GM19023 (cell line): Measurements from ENCODE around the gene METTL15.
"Not testable (repeated sequence)": the region's sequence is repeated elsewhere in the genome, so short reads cannot be mapped to it uniquely, and the experiment has no call there.

Source experiments
- ATAC-seq: cut with Tn5 transposase; IDR thresholded peaks from one replicate; pipeline ENCODE4 v1.9.1; 2021; ENCODE audit warnings: mild to moderate bottlenecking, moderate library complexity; ENCODE audit not compliant: unreplicated experiment

Gene METTL15, protein sequence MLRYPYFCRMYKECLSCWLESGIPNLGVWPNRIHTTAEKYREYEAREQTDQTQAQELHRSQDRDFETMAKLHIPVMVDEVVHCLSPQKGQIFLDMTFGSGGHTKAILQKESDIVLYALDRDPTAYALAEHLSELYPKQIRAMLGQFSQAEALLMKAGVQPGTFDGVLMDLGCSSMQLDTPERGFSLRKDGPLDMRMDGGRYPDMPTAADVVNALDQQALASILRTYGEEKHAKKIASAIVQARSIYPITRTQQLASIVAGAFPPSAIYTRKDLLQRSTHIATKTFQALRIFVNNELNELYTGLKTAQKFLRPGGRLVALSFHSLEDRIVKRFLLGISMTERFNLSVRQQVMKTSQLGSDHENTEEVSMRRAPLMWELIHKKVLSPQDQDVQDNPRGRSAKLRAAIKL

DNA sequence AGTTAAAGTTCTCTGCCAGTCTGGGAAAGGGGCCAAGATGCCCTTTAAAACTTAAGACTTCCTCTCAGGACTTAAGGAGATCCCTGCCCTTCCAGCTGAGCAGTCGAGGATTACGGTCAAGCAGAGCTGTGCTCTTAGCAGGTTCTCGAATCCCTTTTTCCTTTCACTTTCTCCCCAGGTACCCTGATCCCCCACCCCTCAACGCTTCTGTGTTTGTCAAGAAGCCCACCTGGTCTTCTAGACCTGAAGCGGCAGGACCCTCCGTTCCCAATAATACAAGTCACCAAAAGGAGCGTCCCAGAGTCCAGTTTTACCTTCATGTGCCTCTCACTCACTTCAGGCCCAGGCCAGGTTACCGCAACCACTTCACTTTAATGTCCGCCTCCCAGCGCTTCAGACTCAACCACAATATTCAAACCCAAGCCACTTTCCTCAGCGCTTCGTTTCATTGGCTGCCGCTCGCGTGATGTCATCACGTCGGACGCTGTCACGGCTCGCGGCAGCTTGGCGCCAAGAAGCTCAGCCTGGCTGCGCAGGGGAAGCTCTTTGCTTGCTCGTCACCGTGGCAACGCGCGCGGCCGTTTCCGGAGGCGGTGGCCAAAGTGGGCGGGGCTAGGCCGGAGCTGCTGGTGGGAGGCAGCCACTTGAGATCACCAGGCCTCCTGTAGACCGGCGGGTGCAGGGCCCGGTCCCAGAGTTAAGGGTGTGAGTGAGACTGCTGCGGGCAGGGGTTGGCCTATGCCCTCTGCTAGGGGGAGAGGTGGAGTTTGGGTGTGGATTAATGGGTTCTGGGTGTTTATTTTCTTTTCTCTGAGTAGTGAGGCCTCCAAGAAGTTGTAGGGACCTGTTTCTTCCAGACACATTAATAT lies at the start of gene METTL15, which contains the start of gene KIF18A:
TSS of gene METTL15 (plus strand) at position 639 of the 869 bp plus-strand sequence. CDS start 4,947 bp downstream, outside the sequence.
TSS of gene KIF18A (minus strand) at position 407 of the 869 bp plus-strand sequence. CDS start 10,209 bp downstream, outside the sequence.
- ATAC-seq, result peak; percentile 96

DNA sequence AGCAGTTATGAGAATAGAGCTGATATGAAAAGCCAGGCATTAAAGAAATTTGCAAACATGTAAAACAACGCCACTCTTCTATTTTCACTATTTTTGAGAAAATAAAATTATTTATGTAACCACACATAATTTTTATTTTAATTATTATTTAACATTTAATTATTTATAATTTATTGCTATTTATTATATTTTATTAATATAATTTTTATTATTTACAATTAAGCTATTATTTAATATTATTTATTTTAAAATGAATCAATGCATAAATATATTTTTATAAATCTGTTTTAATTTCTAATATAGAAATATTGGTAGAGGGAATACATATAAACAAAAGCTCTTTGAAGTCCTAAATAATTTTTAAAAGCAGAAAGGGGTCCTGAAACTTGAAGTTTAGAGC lies 36.9 kb upstream of the METTL15 start:
- ATAC-seq, result no peak

DNA sequence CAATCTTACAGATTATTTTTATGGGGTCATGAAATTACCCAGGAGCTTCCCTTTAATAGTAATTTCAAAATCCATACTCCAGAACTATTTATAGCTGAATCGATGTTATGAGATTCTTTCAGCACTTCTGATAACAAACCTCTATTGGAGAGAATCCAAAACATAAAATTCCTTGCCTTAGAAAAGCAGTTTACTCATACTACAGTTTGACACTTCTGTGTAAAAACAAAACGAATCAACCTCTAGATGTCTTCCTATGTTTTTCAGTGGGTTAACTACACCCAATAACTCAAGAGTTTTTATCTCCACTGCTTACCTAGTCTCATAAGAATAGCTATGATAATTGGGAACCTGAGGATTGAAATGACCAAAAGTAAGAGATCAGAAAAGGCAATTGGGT lies 35.9 kb upstream of the METTL15 start:
- no peak for ATAC-seq

DNA sequence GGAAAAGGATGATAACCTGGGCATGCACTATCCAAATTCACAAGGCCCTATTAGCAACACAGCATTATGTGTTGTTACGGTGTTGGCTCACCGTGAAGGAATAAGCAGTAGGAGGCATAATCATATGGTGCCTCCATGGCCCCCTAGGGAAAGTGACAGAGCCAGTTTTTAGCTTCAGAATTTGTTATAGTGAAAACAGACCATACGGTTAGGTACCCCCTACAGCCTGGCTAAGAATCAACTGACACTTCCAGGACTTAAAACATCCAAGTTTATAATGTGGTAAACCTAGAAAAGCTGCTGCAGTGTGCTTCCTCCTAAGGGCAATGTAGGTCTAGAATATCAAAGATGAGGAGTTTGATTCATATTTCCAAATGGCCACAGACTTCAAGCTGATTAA lies 30.7 kb upstream of the METTL15 start:
- ATAC-seq, result no peak

DNA sequence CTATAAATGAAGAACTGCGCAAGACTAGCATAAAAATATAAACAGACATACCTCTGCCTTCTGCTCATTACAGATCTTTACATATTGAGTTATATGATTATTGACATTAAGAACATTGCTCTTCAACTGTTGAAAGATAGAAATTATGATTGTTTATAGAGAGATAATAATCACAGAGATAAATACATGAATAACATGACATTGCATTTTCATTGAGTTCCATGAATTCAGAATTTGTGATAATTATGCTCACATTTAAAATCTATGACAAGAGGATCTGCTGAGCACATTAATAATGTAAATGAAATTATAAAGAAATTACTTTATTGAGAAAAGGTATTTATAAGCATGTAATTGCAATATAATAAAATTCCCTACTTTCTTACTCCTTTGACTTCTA lies 25.1 kb upstream of the METTL15 start:
- no peak for ATAC-seq

DNA sequence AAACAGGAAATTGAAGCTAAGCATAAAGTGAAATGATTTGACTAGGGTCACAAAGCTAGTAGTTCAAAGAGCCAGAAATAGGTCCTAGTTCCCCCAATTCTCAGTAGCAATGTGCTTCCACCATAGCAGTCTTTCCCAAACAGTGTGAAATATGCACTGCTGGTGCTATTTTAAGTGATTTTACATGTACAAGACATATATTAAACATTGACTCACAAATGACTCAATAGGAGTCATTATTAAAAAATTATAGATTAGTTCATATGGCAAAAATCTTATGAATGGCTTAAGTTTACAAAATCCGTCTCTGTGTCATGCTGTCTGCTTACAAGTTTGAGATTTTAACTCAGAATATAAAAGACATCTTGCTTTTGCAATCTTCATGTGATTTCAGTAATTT lies 21.6 kb upstream of the METTL15 start:
- no peak for ATAC-seq

DNA sequence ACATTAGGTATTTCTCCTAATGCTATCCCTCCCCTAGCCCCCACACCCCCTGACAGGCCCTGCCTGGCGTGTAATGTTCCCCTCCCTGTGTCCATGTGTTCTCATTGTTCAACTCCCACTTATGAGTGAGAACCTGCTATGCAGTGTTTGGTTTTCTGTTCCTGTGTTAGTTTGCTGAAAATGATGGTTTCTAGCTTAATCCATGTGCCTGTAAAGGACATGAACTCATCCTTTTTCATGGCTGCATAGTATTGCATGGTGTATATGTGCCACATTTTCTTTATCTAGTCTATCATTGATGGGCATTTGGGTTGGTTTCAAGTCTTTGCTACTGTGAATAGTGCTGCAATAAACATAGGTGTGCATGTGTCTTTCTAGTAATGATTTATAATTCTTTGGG lies 21.0 kb upstream of the METTL15 start:
- not testable (repeated sequence) for ATAC-seq

DNA sequence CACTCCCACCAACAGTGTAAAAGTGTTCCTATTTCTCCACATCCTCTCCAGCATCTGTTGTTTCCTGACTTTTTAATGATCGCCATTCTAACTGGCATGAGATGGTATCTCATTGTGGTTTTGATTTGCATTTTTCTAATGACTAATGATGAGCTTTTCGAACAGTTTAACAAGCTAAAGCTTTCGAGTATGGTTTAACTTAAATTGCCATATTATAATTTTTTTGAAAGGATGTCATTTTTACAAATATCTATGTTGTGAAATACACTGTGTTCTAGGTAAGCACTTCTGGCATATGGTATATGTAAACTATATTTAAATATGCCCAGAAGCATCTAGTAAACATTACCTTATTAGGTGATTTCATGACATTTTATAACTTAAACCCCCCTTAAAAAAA lies 20.5 kb upstream of the METTL15 start:
- not testable (repeated sequence) for ATAC-seq

DNA sequence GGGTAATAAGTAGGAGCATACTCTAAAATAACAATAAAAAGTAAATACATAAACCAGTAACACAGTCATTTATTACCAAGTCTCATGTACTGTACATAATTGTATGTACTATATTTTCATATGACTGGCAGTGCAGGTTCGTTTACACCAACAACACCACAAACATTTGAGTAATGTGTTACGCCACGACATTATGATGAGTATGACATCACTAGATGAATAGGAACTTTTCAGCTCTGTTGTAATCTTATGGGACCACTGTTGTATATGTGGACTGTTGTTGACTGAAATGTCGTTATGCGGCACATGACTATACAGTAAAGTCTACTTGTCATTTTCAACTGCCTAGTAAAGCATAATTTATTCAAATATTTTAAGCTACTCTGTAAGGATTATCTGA lies 18.8 kb upstream of the METTL15 start:
- ATAC-seq, result no peak

DNA sequence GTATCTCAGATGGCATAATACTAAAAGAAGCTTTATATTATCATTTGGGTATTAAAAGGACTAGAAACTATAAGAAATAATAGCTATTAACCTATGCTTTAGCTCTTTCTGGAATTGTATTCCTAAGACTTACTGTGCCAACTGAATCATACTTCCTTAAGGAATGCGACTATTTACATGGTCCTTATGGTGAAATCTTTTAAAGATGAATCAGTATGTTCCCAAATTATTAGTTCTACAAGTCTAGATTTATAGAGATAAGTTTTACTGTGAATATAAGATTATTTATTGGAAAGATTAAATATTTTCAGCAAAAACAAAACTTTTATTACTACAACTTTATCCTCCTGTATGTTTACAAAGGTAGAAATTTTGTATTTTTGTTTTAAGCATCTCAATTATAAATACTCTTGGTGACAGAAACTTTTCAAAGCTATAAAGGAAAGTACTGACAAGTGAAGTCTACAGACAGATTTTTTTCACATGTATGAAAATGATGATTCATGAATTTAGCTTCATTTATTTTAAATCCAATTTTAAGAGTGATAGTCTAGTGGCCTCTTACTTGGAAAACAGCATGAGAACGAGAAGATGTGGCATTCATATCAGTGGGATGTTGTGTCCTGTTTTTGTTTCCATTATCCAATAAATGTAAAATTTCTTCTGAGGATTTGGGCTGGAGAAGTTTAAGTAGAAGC lies 18.0 kb upstream of the METTL15 start:
- no peak for ATAC-seq

DNA sequence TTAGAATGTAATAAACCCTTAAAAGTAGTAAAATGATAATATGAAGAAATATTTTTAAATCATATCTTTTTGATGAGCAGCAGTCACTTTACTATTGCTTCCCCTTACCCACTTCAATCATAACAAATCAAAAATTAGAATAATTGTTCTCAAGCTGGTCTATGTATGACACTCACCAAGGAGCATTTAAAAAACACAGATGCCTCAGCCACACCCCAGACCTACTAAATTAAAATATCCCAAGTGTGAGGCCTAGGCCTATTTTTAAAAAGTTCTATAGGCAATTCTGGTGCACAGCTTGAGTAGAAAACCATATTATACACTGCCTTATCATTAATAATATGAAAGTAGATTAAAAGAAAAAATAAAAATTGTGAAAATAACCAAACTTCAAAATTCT lies 15.4 kb upstream of the METTL15 start:
- no peak for ATAC-seq

DNA sequence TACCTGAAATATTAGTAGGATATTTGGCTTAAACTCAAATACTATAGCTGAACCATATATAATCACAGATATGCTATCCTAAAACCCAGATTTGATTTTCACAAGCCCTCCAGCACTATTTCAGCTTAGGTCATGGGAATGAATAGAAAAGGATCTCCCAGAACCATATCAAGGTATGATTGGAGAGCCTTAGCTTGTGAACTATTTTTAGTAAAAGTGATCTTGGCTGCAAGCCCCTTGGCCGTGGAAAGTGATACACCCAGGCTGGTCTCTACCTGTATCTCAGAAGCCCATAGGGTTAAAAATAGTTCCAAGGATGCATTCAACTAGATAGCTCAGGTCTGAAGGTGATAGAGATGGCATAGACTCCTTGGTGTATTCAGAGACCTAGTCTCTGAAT lies 9.9 kb upstream of the METTL15 start:
- ATAC-seq, result no peak

DNA sequence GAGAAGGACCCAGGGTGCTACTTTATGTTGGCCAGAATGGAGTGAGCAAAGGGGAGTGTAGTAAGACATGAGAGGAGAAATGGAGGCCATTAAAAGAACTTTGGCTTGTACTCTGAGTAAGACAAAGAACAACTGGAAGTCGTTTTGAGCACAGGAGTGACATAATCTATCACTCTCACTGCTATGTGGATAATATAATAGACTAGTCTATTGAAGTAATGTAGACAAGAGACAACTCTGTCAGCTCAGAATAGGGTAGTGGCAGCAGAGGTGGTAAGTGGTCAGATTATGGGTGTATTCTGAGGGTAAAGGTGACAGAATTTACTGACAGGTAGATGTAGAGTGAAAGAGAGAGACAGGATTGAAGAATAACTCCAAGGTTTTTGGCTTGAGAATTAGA lies 8.5 kb upstream of the METTL15 start:
- no peak for ATAC-seq

DNA sequence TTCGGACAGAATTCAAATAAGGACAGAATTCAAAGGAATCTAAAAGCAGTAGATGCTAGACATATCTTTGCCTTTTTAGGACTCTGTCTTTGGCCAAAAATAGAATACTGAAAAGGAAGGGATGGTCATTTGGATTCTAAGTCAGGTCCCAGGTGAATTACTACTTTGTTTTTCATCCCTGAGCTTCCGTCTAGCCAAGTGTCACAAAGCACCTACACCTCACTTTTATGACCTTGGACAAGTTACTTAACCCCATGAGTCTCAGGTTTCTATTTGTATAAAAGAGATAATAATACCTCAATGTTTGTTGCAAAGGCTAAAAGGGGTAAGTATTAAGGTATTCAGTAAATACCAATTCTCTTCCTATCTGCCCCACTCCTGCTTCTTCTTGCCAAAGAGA lies 7.5 kb upstream of the METTL15 start:
- no peak for ATAC-seq

DNA sequence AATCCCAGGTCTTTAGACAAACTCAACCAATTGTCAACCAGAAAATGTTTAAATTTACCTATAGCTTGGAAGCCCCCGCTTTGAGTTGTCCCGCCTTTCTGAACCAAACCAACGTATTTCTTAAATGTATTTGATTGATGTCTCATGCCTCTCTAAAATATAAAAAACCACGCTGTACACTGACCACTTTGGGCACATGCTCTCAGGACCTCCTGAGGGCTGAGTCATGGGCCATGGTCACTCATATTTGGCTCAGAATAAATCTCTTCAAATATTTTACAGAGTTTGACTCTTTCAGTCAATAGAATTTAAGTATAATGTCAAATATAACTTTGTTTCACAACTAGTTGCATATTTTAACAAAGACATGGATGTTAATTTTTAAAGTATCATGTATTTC lies 5.9 kb upstream of the METTL15 start:
- not testable (repeated sequence) for ATAC-seq

DNA sequence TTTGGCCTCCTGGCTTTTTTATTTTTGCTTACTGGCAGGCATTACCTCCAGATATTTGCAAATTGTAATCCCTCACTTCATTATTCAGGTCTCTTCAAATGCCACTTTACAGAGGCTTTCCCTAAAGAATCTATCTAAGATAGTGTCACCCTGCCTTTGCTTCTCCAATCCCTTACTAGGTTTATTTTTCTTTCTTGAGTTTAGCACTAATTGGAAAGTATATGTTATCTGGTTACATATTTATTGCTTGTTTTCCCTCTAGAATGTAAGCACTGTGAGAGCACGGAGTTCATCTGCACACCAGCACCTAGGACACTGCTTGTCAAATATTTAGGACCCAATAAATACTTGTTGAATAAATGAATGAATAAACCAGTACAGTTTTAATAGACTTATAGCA lies 3.8 kb upstream of the METTL15 start:
- ATAC-seq, result no peak

DNA sequence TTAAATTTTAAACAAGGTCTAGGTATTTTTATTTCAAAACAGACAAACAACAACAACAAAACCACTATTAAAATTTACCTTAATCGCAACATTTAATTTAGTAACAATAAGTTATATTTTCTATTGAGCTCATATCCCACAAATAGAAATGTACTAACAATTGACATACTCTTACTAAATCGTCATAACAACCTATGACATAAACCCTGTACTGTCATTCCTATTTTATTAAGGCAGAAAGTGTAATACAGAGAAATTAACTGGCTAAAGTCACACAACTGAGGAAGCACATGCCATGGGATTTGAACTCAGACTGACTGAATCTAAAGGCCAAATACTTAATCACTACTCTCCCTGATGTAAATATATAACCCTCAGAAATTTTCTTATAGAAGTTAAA lies 3.2 kb upstream of the METTL15 start:
- ATAC-seq, result no peak

DNA sequence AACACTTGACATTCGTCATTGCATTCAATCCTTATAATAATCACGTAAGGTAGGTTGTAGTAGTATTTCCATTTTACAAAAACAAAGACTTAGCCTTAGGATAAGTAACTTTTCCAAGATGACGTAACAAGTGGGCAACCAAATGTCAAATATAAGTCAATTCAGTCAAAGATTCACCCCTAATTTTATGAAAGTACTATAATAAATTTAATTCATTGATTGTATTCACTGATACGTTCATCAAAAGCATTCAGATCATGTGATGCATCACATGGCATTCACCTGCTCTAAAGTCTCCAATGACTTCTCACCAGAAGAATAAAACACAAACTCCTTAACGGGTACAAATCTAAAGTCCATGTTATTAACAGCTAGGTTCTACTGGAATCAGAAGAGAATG lies 2.3 kb upstream of the METTL15 start:
- no peak for ATAC-seq

DNA sequence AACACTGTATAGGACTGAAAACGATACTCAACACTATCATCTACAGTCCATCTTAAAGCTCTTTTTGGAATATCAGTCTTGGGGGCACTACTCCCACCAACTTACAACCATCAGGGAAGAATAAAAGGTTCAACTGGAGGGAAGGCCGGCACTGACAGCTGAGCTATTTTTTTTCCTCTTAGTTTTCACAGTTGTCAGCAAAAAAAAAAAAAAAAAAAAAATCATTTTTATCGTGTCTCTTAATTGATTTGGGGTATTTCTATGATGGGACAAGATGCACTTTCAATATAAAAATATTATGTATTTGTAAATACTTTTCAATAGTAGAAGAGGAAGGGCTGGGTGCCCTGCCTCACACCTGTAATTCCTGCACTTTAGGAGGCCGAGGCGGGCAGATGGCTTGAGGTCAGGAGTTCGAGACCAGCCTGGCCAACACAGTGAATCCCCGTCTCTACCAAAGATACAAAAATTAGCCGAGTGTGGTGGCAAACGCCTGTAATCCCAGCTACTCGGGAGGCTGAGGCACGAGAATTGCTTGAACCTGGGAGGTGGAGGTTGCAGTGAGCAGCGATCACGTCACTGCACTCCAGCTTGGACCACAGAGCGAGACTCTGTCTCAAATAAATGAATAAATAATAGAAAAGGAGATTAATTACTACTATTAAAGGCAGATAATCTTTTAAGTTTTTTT lies 1.7 kb upstream of the METTL15 start:
- no peak for ATAC-seq

DNA sequence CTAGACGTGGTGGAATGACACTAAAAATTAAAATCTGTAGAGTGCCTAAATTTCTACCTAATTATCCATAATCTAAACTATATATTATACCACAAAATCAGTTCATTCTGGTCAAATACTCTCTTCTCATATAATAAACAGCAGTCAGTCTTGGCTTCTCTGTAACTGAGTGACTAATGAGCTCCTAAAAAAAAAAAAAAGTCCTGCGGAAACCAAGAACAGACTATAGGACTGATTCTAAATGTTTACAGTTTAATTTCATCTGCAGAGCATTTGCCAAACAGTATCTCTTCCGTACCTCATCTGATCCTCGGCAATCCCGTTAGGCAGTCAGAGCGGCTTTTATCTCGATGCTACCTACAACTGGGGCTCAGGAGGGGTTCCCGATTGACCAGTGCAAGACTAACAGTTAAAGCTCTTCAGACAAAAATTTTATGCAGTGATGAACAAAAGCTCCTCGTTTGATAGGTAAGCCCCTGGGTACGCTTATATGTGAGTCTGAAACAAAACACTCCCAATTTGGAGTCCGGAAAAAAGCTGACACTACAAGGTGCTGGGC lies 918 bp upstream of the METTL15 start:
- no peak for ATAC-seq
